GM21390 (cell line): ENCODE data around the gene BEX5.
A peak's percentile ranks its signal among the peaks of the same experiment; 100 is the strongest.
"Not testable (repeated sequence)": the region's sequence is repeated elsewhere in the genome, so short reads cannot be mapped to it uniquely, and the experiment has no call there.

ENCODE experiments used
- ATAC-seq: cut with Tn5 transposase; IDR thresholded peaks from one replicate; pipeline ENCODE4 v1.9.1; 2021; ENCODE audit not compliant: unreplicated experiment

Gene BEX5

DNA sequence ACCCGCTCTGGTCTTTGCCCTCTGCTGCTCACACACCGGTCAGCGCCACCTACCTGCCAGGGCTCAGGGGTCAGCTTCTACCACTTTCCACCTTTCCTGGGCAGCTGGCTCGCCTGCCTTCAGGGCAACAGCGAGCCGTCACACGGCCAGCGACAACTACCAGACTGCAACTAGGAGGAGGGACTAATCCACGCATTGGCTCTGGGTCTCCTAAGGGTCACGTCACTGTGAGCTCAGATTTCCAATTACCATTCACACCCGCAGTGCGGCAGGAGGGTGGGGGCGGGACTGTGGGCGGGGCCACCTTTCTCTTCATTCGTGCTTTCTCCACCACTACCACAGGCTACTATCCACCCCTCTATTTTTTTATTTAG, at the start of gene BEX5:
Gene BEX5, minus strand, starts transcription at position 172 of the 374 bp plus-strand sequence. CDS start 1,712 bp downstream, outside the sequence.
- ATAC-seq: peak; percentile 98

DNA sequence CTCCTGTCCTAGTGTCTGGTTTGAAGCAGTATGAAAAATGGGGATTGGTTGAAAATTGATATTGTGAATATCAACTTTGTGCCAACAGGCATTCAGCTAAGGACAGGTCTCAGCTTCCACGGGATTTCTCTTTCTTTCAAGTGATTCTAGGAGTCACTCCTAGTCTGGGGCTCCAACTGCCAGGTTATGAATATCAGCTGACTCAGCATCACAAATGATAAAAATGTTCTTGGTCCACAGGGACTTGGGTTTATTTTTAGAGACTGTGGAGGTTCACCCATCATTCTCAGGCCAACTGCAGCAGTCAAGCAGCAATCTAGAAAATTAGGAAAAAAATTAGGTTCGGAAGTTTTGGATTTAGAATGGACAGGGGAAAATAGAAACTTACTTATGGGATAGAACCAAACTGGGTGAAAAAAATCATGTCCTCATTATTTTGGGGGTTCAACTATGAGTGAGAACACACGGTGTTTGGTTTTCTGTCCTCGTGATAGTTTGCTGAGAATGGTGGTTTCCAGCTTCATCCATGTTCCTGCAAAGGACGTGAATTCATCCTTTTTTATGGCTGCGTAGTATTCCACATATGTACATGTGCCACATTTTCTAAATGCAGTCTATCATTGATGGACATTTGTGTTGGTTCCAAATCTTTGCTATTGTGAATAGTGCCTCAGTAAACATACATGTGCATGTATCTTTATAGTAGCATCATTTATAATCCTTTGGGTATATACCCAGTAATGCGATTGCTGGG, 30.4 kb upstream of the BEX5 start:
- no peak for ATAC-seq

DNA sequence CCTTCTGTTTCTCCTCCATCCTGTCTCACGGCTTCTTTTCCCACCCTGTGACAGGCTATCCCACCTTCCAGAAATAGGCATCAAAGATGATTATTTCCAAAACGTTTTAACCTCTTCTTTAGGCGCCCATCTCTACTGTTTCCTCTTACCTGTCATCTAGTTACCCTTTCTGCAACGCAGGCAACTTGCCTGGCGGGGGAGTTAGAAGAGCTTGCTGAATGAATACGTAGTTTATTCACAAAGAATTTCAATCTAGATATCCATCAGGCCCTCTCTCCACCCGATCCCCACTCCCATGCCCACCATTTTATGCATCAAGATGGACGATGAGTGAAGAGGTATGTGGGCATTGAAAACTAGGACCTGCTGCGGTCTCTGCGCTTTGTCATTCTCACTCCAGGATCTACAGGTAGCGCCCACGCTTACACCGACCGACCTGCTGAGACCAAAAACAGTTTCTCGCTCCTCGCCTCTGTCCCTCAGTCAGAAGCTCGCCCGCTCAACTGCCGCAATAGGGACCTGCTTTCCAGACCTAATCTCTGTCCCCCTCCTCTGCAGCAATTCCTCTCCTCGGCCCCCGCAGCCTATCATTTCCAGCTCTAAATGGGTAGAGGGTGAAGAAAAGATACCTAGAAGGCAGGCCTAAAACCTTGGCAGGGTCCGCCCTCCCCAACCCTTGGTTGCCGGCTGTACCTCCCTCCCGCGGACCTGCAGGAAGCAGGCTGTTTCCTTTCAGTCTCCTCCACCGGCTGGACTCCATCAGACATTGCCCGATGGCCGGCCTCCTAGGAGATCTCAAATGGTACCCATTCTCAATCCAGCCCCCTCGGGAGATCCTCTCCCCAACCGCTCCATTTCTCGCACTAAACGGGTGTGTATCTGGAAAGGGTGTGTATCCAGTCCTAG, 624 bp downstream of the BEX5 start:
- ATAC-seq: peak; percentile 32

DNA sequence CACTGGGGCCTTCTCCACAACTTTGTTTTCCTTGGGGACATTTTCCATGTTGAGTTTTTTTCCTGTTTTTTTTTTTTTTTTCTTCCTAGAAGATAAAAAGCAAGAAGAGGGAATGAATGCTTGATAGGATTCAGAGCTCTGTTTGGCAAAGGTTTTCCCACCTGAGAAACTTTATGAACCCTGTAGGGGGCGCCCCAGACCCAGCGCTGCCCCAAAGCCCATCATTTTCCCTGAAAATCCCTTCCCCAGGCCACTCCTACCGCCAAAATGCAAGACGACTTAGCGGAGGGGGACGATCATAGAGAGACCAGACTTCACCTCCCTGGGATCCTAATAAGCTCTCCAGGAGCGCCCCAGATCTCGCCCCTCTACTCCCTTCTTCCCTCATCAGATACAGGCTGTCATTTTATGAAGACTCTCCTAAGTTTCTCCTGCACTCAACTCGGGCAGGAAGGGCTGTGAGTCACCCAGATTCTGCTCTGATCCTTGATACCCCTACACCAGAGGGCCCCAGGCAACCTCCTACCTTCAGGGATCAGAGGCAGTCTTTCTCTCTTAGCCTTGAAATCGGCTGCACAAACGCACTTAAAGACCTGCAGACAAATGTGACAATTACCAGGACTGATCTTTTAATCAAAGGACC, 1.4 kb downstream of the BEX5 start:
- no peak for ATAC-seq

DNA sequence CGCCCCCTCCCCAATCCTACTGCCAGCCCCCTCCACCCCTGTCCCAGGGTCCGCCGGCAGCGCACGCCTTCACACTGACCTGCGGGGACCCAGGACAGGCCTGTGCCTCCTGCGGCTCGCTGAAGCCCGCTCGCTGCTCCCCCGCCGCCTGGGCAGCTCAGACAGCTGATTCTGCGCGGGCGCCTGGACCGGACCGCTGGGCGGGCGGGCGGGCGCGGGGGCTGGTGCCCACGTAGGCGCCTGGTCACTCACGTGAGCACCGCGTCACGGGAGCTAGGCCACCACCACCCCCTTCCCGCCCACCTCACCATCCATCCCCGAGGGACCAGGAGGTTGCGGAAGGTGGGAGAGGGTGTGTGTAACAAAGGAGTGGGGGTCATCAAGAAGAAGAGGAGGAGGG, 13.5 kb downstream of the BEX5 start, which contains the start of gene TCEAL6:
Gene TCEAL6, minus strand, starts transcription at position 208 of the 400 bp plus-strand sequence.
- not testable (repeated sequence) for ATAC-seq

DNA sequence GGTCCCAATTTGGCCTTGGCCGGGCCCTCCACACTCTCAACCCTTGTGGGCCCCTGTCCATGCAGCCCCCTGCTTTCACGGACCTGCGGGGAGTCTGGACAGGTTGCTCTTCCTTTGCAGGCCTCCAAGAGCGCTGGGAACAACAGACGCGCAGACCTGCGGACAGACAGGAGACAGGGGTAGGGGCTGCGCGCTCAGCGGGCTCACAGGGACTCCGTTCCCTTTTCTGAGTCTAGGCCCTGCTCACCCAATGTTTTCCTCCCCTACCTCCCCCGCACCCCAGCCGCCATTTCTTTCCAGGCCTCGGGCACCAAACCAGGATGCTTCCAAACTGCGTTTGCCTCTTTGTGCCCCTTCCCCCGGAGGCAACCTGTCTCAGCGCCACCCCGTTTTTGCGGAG, 14.1 kb downstream of the BEX5 start:
- ATAC-seq: not testable (repeated sequence)

DNA sequence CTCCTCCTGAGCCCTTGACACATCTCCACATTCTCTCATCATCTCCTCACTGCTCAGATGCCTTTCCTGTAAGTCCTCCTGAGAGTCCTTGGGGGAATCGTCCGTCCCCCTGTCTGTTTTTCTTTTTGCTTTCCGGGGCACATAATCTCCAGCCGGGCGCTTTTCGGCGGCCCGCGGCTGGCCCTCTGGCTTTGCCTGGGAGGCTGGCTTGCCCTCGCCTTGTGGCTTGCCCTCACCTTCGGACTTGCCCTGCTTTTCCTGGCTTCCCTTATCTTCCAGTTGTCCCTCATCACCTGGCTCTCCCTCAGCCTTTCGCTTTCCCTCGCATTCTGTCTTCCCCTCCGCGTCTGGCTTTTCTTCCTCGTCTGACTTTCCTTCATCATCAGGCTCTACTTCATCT, 14.9 kb downstream of the BEX5 start:
- not testable (repeated sequence) for ATAC-seq

DNA sequence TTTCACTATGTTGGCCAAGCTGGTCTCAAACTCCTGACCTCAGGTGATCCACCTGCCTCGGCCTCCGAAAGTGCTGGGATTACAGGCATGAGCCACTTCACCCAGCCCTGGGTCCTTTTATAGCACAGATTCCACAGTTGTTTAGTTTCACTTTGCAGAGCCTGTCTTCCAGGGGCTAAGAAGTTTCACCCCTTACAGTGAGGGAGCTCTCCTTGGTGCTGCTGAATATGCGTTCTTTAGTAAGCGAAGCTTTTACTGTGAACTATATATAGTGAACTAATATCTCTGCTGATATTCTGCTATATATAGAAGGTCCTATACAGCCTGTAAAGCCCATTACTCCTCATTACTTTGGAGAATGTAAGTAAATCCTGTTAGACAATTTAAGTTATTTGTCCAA, 17.7 kb downstream of the BEX5 start:
- no peak for ATAC-seq

DNA sequence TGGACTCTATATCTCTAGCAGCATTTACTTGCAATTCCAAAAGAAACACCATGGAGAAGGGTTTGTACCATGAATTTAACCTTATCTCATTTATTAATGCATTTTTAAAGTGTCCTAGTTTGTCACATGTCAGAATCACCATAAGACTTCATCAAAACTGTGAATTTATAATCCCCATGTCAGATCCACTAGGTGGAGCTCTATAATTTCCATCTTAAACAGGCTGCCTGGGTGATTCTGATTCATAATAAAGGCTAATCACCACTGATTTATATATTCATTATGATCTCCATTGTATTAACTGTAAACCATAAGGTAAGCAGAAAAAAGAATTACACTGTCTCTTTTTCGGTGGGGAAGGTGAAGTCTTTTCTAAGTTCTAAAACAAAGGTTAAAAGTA, 26.3 kb downstream of the BEX5 start:
- ATAC-seq: no peak

DNA sequence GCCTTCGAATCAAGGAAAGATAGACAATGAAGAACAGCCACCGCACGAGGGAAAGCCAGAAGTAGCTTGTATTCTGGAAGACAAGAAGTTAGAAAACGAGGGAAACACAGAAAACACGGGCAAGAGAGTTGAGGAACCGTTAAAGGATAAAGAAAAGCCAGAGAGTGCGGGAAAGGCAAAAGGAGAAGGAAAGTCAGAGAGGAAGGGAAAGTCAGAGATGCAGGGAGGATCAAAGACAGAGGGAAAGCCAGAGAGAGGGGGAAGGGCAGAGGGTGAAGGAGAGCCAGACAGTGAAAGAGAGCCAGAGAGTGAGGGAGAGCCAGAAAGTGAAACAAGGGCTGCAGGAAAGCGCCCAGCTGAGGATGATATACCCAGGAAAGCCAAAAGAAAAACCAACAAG, 28.9 kb downstream of the BEX5 start:
- ATAC-seq: no peak

DNA sequence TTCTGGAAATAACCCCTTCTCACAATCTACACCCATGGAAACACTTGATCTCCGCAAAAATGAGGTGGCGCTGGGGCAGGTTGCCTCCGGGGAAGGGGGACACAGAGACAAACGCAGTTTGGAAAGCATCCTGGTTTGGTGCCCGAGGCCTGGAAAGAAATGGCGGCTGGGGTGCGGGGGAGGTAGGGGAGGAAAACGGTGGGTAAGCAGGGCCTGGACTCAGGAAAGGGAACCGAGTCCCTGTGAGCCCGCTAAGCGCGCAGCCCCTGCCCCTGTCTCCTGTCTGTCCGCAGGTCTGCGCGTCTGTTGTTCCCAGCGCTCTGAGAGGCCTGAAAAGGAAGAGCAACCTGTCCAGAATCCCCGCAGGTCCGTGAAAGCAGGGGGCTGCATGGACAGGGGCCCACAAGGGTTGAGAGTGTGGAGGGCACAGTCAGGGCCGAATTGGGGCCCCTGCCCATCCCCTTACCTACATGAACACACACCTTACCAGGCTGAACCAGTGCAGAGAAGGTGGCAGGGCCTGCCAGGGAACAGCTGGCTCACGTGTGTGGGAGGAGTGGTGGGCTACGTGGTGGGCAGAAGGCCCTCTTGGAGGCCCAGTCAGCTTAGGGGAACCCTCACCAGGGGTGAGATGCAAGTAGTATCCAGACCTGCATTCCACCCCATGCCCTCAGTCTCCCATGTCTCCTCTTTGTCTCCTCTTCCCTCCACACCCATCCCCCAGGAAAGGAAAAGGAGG, 29.5 kb downstream of the BEX5 start:
- ATAC-seq: not testable (repeated sequence)

DNA sequence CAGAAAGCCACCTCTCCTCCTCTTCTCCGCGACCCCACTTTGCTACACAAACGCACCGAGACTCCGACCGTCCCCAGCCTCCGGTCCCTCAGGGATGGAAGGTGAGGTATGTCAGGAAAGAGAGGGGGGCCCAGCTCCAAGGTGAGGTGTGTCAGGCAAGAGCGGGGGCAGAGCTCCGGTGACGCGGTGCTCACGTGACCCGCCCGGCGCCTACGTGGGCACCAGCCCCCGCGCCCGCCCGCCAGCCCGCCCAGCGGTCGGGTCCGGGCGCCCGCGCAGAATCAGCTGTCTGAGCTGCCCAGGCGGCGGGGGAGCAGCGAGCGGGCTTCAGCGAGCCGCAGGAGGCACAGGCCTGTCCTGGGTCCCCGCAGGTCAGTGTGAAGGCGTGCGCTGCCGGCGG, 30.3 kb downstream of the BEX5 start, which contains the start of gene TCEAL2:
Gene TCEAL2, plus strand, starts transcription at position 244 of the 400 bp plus-strand sequence. CDS start 1,152 bp downstream, outside the sequence.
- not testable (repeated sequence) for ATAC-seq

DNA sequence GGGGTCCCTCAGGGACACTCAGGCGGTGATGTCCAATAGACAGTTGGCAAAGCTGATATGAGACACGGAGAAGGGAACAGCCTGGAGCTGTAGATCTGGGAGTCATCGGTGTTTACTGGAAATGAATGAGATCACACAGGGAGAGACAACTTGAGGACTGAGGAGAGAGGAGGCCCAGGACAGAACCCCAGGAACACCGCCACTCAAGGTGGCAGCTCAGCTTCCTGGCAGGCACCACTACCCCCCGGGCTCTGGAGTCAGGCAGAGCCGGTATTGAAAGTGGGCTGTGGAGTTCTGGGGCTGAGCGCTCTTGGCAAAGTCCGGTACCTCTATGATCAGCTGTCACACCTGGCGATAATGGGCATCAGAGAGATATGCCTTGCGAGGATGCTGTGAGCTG, 30.8 kb downstream of the BEX5 start:
- not testable (repeated sequence) for ATAC-seq

DNA sequence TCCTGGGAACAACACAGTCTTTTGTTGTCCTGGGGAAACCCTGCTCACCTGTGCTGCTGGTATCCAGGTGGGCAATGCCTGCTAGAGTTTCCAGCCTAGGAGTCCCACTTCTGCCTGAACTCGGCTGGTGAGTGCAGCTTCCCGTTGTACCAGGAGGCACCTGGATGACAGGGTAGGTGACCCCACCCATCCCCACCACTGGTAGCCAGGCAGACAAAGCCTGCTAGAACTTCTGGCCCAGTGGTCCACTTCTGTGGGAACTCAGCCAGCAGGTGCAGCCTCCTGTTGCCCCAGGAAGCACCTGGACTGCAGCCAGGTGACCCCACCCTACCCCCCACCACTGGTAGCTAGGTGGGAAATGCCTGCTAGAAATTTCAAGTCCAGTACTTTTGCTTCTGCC, 40.0 kb downstream of the BEX5 start:
- no peak for ATAC-seq

DNA sequence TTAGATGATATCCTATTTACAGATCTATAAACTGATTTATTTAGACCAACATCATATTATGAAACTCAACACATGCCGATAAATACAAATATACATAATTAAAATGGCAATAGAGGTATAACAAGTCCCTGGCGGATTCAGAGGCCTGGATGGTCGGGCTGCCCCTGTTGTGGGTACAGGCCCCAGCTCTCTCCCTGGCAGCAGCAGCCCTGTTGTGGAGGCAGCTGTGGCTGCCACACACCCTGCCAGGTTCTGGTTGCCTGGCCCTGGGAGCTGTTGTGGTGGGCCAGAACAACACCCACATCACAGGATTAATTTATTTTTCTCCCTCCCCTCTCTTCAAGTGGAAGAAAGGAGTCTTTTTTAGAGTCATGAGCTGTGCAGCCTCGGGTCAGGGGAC, 42.4 kb downstream of the BEX5 start:
- no peak for ATAC-seq
